Measurements from ENCODE around the gene HNRNPF.

- no peak for TF ChIP-seq NFATC4 (CRISPR knock-in tag; IDR thresholded peaks at IDR 0.05)
- no peak for TF ChIP-seq ESRRA (CRISPR knock-in tag; IDR thresholded peaks at IDR 0.05; ENCODE audit: borderline replicate concordance)
- TF ChIP-seq, protein P1, sequence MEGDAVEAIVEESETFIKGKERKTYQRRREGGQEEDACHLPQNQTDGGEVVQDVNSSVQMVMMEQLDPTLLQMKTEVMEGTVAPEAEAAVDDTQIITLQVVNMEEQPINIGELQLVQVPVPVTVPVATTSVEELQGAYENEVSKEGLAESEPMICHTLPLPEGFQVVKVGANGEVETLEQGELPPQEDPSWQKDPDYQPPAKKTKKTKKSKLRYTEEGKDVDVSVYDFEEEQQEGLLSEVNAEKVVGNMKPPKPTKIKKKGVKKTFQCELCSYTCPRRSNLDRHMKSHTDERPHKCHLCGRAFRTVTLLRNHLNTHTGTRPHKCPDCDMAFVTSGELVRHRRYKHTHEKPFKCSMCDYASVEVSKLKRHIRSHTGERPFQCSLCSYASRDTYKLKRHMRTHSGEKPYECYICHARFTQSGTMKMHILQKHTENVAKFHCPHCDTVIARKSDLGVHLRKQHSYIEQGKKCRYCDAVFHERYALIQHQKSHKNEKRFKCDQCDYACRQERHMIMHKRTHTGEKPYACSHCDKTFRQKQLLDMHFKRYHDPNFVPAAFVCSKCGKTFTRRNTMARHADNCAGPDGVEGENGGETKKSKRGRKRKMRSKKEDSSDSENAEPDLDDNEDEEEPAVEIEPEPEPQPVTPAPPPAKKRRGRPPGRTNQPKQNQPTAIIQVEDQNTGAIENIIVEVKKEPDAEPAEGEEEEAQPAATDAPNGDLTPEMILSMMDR (IDR thresholded peaks at IDR 0.05) = no peak
- no peak for TF ChIP-seq ETV6 (CRISPR knock-in tag; IDR thresholded peaks at IDR 0.05)
- TF ChIP-seq ATF3 (CRISPR knock-in tag; conservative IDR thresholded peaks at IDR 0.05) = no peak
- no peak for TF ChIP-seq STAT6 (CRISPR knock-in tag; conservative IDR thresholded peaks at IDR 0.05; ENCODE audit: low read depth)
- no peak for TF ChIP-seq ZNF512 (CRISPR knock-in tag; IDR thresholded peaks at IDR 0.05; ENCODE audit: borderline replicate concordance)
- TF ChIP-seq CBFB (CRISPR knock-in tag; IDR thresholded peaks at IDR 0.05; ENCODE audit: low read depth) = no peak
- TF ChIP-seq SMAD4 (CRISPR knock-in tag; IDR thresholded peaks at IDR 0.05) = no peak
- no peak for TF ChIP-seq RELA (CRISPR knock-in tag; IDR thresholded peaks at IDR 0.05; ENCODE audit: borderline replicate concordance)
Measured at GRCh38 chr10:43411536-43411935, 2.5 kb upstream of the HNRNPF start.
